Keratinocyte (primary cell): ENCODE measurements around the gene UCMA.

Experiments used
- CTCF ChIP-seq, 3 experiments: IDR thresholded peaks in 1 of 3; conservative IDR thresholded peaks in 1 of 3; optimal IDR thresholded peaks in 1 of 3; 2 replicates in 2 of 3; 3 replicates in 1 of 3; pipeline versions ENCODE3 to v1.5.1; 2011; ENCODE audit warnings: low read length in 3 of 3, mild to moderate bottlenecking in 3 of 3, moderate library complexity in 2 of 3, control low read depth in 1 of 3, inconsistent platforms in 1 of 3; ENCODE audit not compliant: insufficient read depth in 2 of 3; ENCODE audit errors: extremely low read depth in 1 of 3
- EZH2 ChIP-seq: IDR thresholded peaks from one replicate; pipeline ENCODE4 v1.6.1; 2012; ENCODE audit warnings: inconsistent platforms, mild to moderate bottlenecking, low read length, moderate library complexity

- no peak for TF ChIP-seq CTCF (optimal IDR thresholded peaks at IDR 0.05 in 1 of 3, IDR thresholded peaks at IDR 0.05 in 1 of 3, conservative IDR thresholded peaks at IDR 0.05 in 1 of 3; ENCODE audit: extremely low read depth in 1 of 3, insufficient read depth in 2 of 3, low read length in 3 of 3)
- TF ChIP-seq EZH2 = no peak
Observed at GRCh38 chr10:13180788-13181187, 53.4 kb downstream of the UCMA start.
